Left lobe of liver (tissue), 2 donors: ENCODE data around the gene ITSN1. TPM values are rescaled to one million over a fixed set of nuclear protein-coding genes. Genes with fewer than 3 reads are reported as not detected.

Experiments
- ATAC-seq: fragments of 200-7000 bp; cut with Tn5 transposase; one replicate; pipeline ENCODE4 v1.9.1; 2020; ENCODE audit warnings: mild to moderate bottlenecking, moderate library complexity
- DNase-seq: peaks from one replicate; pipeline ENCODE4 v3.0.0-alpha.2; 2020; ENCODE audit warnings: low spot score
- total RNA-seq: library from RNA; stranded (reverse); gene quantifications from one replicate; pipeline ENCODE4 v1.2.1, GENCODE V29; 2021
- donor health status: DM: no; HTN: no; CAD: no; lungs with moderate emphysema.
- donor health status: DM: no; HTN: yes; CAD: no.

ITSN1 gene
- total RNA-seq, 1 donor from 2014 or later = 33.6 TPM

GRCh38 chr21:33677450-33677849, 35.1 kb downstream of the ITSN1 start:
- ATAC-seq = no peak
- no peak for DNase-seq

- DNase-seq (no peak), ATAC-seq (no peak)
These were observed 38.6 kb downstream of the ITSN1 start for GRCh38 chr21:33680870-33681269.

GRCh38 chr21:33682992-33683627, 40.8 kb downstream of the ITSN1 start:
- no peak for DNase-seq
- no peak for ATAC-seq

GRCh38 chr21:33684068-33684467, 41.8 kb downstream of the ITSN1 start:
- no peak for ATAC-seq
- DNase-seq = no peak

GRCh38 chr21:33684923-33685560, 42.7 kb downstream of the ITSN1 start:
- DNase-seq (no peak), ATAC-seq (no peak)

GRCh38 chr21:33685613-33686197, 43.4 kb downstream of the ITSN1 start:
- ATAC-seq (peak; percentile 72), DNase-seq (no peak)

GRCh38 chr21:33686386-33686785, 44.1 kb downstream of the ITSN1 start:
- ATAC-seq (no peak), DNase-seq (no peak)

GRCh38 chr21:33687634-33688033, 45.3 kb downstream of the ITSN1 start:
- DNase-seq = no peak
- no peak for ATAC-seq

- DNase-seq = no peak
- no peak for ATAC-seq
These were observed 46.1 kb downstream of the ITSN1 start for GRCh38 chr21:33688353-33688752.

GRCh38 chr21:33690874-33691273, 48.6 kb downstream of the ITSN1 start:
- ATAC-seq (peak; percentile 75), DNase-seq (no peak)

- DNase-seq = no peak
- ATAC-seq = peak; percentile 15
These were observed 49.8 kb downstream of the ITSN1 start for GRCh38 chr21:33691945-33692603.

- DNase-seq (no peak), ATAC-seq (peak; percentile 43)
These were observed 53.5 kb downstream of the ITSN1 start for GRCh38 chr21:33695813-33696212.

- DNase-seq = no peak
- ATAC-seq = no peak
These were observed 54.2 kb downstream of the ITSN1 start for GRCh38 chr21:33696465-33696864.

GRCh38 chr21:33698087-33698860, 56.0 kb downstream of the ITSN1 start:
- peak; percentile 46 for ATAC-seq
- no peak for DNase-seq

- peak; percentile 23 for ATAC-seq
These were observed 57.0 kb downstream of the ITSN1 start for GRCh38 chr21:33699277-33699676.

GRCh38 chr21:33700491-33700890, 58.2 kb downstream of the ITSN1 start:
- ATAC-seq (no peak), DNase-seq (no peak)

More at GRCh38 chr21:33699277-33699676, 57.0 kb downstream of the ITSN1 start:
- no peak for DNase-seq

GRCh38 chr21:33703750-33704606, 61.7 kb downstream of the ITSN1 start:
- DNase-seq (no peak), ATAC-seq (peak; percentile 71)

- no peak for DNase-seq
- no peak for ATAC-seq
These were observed 65.5 kb downstream of the ITSN1 start for GRCh38 chr21:33707846-33708245.

- ATAC-seq = peak; percentile 63
- DNase-seq = no peak
These were observed 66.6 kb downstream of the ITSN1 start for GRCh38 chr21:33708874-33709273.
